SK-N-MC (cell line): ENCODE measurements around the gene LIMS2.

ENCODE experiments used
- EZH2 ChIP-seq: fragments of 200-600 bp; sonication (generic); IDR thresholded peaks from one replicate; pipeline ENCODE4 v1.6.1; 2017; ENCODE audit warnings: antibody characterized with exemption
- POLR2AphosphoS5 ChIP-seq: IDR thresholded peaks from 2 replicates; pipeline ENCODE4 v1.6.1; 2012; ENCODE audit warnings: mild to moderate bottlenecking, low read depth, low read length, borderline replicate concordance

DNA sequence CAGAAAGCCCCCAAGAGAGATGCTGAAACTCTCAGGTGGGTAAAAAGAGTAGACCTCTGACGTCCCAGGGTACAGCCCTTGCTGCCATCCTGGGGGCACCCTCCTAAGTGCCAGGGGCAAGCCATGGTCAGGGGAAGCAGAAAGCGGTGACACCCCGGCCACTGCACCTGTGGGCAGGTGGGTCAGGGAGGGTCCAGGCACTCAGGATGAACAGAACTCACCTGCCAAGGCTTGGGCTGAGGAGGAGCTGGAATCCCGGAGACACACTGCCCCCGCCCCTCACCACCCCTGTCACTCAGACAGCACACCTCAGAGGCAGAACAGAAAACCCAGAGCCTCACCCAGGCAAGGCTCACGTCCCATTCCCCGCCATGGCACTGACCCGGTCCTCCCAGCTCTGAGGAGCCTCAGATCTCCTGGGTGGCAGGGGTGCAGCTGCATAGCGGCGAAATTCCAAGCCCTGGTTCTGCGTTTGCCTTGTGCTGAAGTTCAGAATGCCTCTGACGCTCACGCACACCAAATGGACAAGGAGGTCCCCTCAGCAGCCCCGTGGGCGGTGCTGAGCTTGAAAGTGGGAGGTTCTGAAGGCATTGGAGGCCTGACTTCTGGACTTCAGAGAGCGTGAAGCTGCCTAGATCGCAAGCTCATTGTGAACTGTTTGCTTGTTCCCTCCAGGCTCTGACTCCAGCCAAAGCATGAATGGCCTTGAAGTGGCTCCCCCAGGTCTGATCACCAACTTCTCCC, 25.1 kb downstream of the LIMS2 start:
- no peak for TF ChIP-seq POLR2AphosphoS5
- no peak for TF ChIP-seq EZH2
